GM12891 (cell line): Measurements from ENCODE around the gene BAHCC1.

ENCODE experiments used
- PAX5 ChIP-seq: IDR thresholded peaks from 2 replicates; pipeline ENCODE4 v1.6.1; 2011; ENCODE audit warnings: low read length, moderate library complexity, mild to moderate bottlenecking; ENCODE audit not compliant: insufficient read depth, severe bottlenecking
- POLR2A ChIP-seq: IDR thresholded peaks from 2 replicates; pipeline ENCODE4 v1.6.1; 2011; ENCODE audit warnings: low read depth, low read length, control low read depth
- POLR2AphosphoS5 ChIP-seq: IDR thresholded peaks from 2 replicates; pipeline ENCODE4 v1.6.1; 2011; ENCODE audit warnings: low read depth, low read length, control low read depth
- POU2F2 ChIP-seq: IDR thresholded peaks from 2 replicates; pipeline ENCODE4 v1.6.1; 2011; ENCODE audit warnings: low read depth, mild to moderate bottlenecking, control low read depth, low read length, moderate library complexity
- TAF1 ChIP-seq: IDR thresholded peaks from 2 replicates; pipeline ENCODE4 v1.6.1; 2011; ENCODE audit warnings: low read depth, low read length, control low read depth

DNA sequence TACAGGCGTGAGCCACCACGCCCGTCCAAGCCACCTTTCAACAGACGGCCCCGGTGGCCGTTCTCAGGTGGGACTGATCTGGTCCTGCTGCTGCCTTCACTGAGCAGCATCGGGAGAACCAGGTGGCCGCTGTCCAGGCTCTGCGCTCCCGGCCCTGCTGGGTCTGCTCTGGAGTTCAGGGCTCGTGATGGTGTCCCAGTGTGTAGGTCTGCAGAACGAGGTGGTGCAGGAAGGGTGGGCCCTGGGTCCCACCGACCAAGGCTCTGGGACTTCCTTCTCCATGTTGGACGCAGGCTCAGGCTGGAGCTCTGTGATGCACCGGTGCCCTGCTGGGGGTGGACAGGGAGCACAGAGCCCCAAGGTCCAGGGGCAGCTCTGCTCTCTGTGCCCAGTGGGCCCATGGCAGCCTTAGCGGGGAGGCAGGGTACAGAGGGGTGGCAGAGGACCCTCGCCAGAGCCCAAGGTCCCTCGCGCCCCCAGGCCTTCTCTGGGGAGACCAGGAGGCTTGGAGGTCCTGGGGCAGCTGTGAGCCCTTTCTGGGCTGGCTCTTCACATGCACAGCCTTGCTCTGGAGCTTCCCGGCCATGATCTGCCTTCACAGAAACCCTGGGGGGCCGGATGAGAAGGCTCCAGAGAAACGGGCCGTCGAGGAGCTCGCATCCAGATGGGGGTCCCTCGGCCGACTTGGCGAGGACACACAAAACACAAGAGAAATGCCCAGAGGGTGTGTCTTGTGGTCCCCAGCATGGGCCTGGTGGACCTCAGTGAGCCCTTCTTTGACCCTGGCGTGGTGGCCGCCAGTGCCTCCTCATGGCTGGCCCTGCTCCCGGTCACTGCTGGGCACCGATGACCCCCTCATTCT is 26.9 kb upstream of the BAHCC1 start:
- TF ChIP-seq TAF1 = no peak
- no peak for TF ChIP-seq POLR2AphosphoS5
- no peak for TF ChIP-seq POLR2A
- TF ChIP-seq POU2F2 = no peak
- TF ChIP-seq PAX5 = no peak
